ENCODE data around the gene SFMBT2. TPM values are rescaled to one million over a fixed set of nuclear protein-coding genes. Genes with fewer than 3 reads are reported as not detected.
"Not testable (repeated sequence)": the region's sequence is repeated elsewhere in the genome, so short reads cannot be mapped to it uniquely, and the experiment has no call there.

The SFMBT2 gene
- total RNA-seq, 1 donor from 2014 or later, result 20.3 TPM

- no peak for DNase-seq (ENCODE audit: low spot score)
These were observed 226.0 kb downstream of the SFMBT2 start for GRCh38 chr10:7184660-7185366.

- DNase-seq (ENCODE audit: low spot score), result not testable (repeated sequence)
These were observed 226.7 kb downstream of the SFMBT2 start for GRCh38 chr10:7184116-7184515.

GRCh38 chr10:7182327-7182726, 228.5 kb downstream of the SFMBT2 start:
- DNase-seq (ENCODE audit: low spot score), result not testable (repeated sequence)

- no peak for DNase-seq (ENCODE audit: low spot score)
These were observed 229.4 kb downstream of the SFMBT2 start for GRCh38 chr10:7181420-7181819.

GRCh38 chr10:7179536-7179935, 231.3 kb downstream of the SFMBT2 start:
- DNase-seq (ENCODE audit: low spot score), result no peak

GRCh38 chr10:7173948-7174347, 236.9 kb downstream of the SFMBT2 start:
- DNase-seq (ENCODE audit: low spot score), result no peak

- no peak for DNase-seq (ENCODE audit: low spot score)
These were observed 239.0 kb downstream of the SFMBT2 start for GRCh38 chr10:7171825-7172224.

GRCh38 chr10:7170626-7171322, 240.1 kb downstream of the SFMBT2 start:
- no peak for DNase-seq (ENCODE audit: low spot score)

- no peak for DNase-seq (ENCODE audit: low spot score)
These were observed 242.4 kb downstream of the SFMBT2 start for GRCh38 chr10:7168414-7168813.

GRCh38 chr10:7165500-7166177, 245.2 kb downstream of the SFMBT2 start:
- DNase-seq (ENCODE audit: low spot score), result no peak

GRCh38 chr10:7164955-7165354, 245.9 kb downstream of the SFMBT2 start:
- no peak for DNase-seq (ENCODE audit: low spot score)

GRCh38 chr10:7162331-7162730, 248.5 kb downstream of the SFMBT2 start:
- DNase-seq (ENCODE audit: low spot score), result no peak

GRCh38 chr10:7161484-7162250, 249.2 kb downstream of the SFMBT2 start:
- no peak for DNase-seq (ENCODE audit: low spot score)

- DNase-seq (ENCODE audit: low spot score), result no peak
These were observed 250.9 kb downstream of the SFMBT2 start for GRCh38 chr10:7159928-7160327.

GRCh38 chr10:7159517-7159916, 251.3 kb downstream of the SFMBT2 start:
- no peak for DNase-seq (ENCODE audit: low spot score)

GRCh38 chr10:7157091-7157490, 253.7 kb downstream of the SFMBT2 start:
- no peak for DNase-seq (ENCODE audit: low spot score)

- no peak for DNase-seq (ENCODE audit: low spot score)
These were observed 257.1 kb downstream of the SFMBT2 start for GRCh38 chr10:7153750-7154149.

GRCh38 chr10:7152982-7153381, 257.9 kb downstream of the SFMBT2 start:
- DNase-seq (ENCODE audit: low spot score), result no peak

GRCh38 chr10:7152341-7152740, 258.5 kb downstream of the SFMBT2 start:
- DNase-seq (ENCODE audit: low spot score), result no peak

- DNase-seq (ENCODE audit: low spot score), result no peak
These were observed 259.3 kb downstream of the SFMBT2 start for GRCh38 chr10:7151538-7151937.

GRCh38 chr10:7150349-7150748, 260.5 kb downstream of the SFMBT2 start:
- DNase-seq (ENCODE audit: low spot score), result no peak

GRCh38 chr10:7146189-7146588, 264.6 kb downstream of the SFMBT2 start:
- DNase-seq (ENCODE audit: low spot score), result no peak

Data from ureter (tissue), 1 donor.